Measurements from ENCODE around the gene TMEM238L.

Gene TMEM238L

GRCh38 chr17:10785295-10785694, 18.6 kb downstream of the TMEM238L start:
- Histone ChIP-seq H3K4me1 (no peaks in the 10 kb centered on the region), H3K36me3 (no peaks in the 10 kb centered on the region), H3K4me3 (ENCODE audit: low read depth, low read length) (no peak overlapping the region), H3K9me3 (no peaks in the 10 kb centered on the region), H3K27me3 (no peaks in the 10 kb centered on the region)
- TF ChIP-seq CTCF (IDR thresholded peaks at IDR 0.05; ENCODE audit: low read depth, low read length): no peak
- DNase-seq: no peak

DNA sequence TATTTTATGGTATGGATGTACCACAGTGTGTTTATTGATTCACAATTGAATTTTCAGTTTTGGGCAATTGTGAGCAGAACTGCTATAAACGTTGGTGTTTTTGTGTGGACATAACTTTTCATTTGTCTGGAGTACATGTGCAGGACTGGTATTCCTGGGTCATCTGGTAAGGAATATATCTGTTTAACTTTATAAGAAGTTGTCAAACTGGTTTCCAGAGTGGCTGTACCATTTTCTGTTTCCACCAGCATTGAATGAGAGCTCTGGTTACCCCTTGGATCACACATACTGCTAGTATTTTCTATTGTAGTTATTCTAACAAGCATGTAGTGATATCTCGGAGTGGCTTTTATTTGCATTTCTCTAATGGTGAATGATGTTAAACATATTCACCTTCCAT, 24.3 kb downstream of the TMEM238L start:
- TF ChIP-seq CTCF (IDR thresholded peaks at IDR 0.05; ENCODE audit: low read depth, low read length): no peak
- H3K27me3 ChIP-seq: no peaks in the 10 kb centered on the region
- no peaks in the 10 kb centered on the region for H3K36me3 ChIP-seq

DNA sequence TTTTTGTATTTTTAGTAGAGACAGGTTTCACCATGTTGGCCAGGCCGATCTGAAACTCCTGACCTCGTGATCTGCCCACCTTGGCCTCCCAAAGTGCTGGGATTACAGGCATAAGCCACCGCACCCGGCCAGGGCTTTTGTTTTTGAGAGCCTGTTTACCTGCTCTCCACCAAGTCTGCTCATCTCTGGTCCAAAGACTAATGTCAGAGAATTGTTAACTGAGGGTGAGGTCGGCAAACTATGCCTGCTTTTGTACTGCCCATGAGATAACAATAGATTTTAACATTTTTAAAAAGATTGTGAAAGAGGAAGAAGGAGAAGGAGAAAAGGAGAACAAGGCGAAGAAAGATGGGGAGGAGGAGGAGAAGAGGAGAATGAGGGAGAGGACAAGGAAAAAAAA, 26.0 kb downstream of the TMEM238L start:
- TF ChIP-seq CTCF (IDR thresholded peaks at IDR 0.05; ENCODE audit: low read depth, low read length): no peak
- H3K27me3 ChIP-seq: no peaks in the 10 kb centered on the region

More for the DNA sequence above, 24.3 kb downstream of the TMEM238L start:
- H3K4me1 ChIP-seq: no peaks in the 10 kb centered on the region
- no peak overlapping the region for H3K4me3 ChIP-seq (ENCODE audit: low read depth, low read length)
- no peaks in the 10 kb centered on the region for H3K9me3 ChIP-seq
- no peak for DNase-seq

GRCh38 chr17:10777131-10777807, 26.6 kb downstream of the TMEM238L start:
- no peak for DNase-seq
- TF ChIP-seq CTCF (IDR thresholded peaks at IDR 0.05; ENCODE audit: low read depth, low read length): no peak
- Histone ChIP-seq H3K36me3 (no peaks in the 10 kb centered on the region), H3K4me3 (ENCODE audit: low read depth, low read length) (no peak overlapping the region), H3K9me3 (no peaks in the 10 kb centered on the region), H3K4me1 (no peaks in the 10 kb centered on the region), H3K27me3 (no peaks in the 10 kb centered on the region)

More for the DNA sequence above, 26.0 kb downstream of the TMEM238L start:
- Histone ChIP-seq H3K4me1 (no peaks in the 10 kb centered on the region), H3K4me3 (ENCODE audit: low read depth, low read length) (no peak overlapping the region), H3K9me3 (no peaks in the 10 kb centered on the region), H3K36me3 (no peaks in the 10 kb centered on the region)
- DNase-seq: no peak

GRCh38 chr17:10776381-10776780, 27.5 kb downstream of the TMEM238L start:
- Histone ChIP-seq H3K4me1 (no peaks in the 10 kb centered on the region), H3K36me3 (no peaks in the 10 kb centered on the region), H3K27me3 (no peaks in the 10 kb centered on the region), H3K4me3 (ENCODE audit: low read depth, low read length) (no peak overlapping the region), H3K9me3 (no peaks in the 10 kb centered on the region)
- DNase-seq: no peak
- no peak for TF ChIP-seq CTCF (IDR thresholded peaks at IDR 0.05; ENCODE audit: low read depth, low read length)

- H3K36me3 ChIP-seq: no peaks in the 10 kb centered on the region
- no peak overlapping the region for H3K4me3 ChIP-seq (ENCODE audit: low read depth, low read length)
- no peak for TF ChIP-seq CTCF (IDR thresholded peaks at IDR 0.05; ENCODE audit: low read depth, low read length)
- H3K9me3 ChIP-seq: no peaks in the 10 kb centered on the region
- no peak for DNase-seq
- H3K27me3 ChIP-seq: no peaks in the 10 kb centered on the region
- H3K4me1 ChIP-seq: no peaks in the 10 kb centered on the region
These were observed 28.1 kb downstream of the TMEM238L start for GRCh38 chr17:10775740-10776356.
